ENCODE data around the gene LHX1.

Gene LHX1

DNA sequence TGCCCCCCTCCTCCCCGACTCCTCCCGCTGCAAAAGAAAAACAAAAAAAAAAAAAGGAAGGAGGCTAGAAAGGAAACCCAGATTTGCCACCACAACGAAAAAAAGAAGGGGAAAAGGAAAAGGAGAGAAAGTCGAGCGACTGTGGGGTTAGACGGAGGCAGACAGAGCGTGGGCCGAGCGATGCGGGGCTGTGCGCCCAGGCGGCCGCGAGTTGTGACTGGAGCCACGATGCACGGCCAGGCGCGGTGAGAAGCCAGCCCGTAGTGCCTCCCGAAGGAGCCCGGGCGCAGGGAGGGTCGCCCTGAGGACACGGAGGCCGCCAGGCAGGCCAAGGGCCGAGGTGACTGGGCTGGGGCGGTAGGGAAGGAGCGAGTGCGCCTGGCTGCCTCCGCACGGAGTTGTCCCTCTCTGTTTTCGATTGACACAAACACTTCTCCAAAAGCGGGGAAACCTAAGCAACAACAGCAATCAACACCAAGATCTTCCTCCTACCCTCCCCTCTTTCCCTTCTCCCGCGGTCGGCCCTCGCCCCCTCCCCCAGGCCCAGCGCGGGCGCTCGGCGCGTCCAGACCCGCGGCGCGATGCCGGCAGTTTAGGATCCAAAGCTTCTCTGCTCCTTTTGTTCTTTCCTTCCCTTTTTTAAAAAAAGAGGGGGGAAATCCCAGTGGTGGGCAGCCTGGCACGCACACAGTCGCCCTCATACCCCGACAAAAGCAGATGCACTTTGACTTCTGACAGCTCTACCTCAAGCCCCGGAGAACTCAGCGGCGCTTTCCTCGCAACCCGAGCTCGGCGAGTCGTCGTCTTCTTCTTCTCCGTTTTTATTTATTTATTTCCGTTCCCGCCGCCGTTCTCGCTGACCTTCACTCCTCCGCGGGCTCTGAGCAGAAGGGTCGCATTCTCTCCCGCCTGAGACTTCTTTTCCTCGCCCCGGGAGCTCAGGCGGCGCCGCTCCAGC is at the start of gene LHX1:
LHX1 (plus strand) TSS at position 475 of the 958 bp plus-strand sequence. CDS start 723 bp downstream, outside the sequence.
- DNase-seq = no peak

- DNase-seq = no peak
Measured at GRCh38 chr17:36888236-36888951, 48.9 kb upstream of the LHX1 start.

DNA sequence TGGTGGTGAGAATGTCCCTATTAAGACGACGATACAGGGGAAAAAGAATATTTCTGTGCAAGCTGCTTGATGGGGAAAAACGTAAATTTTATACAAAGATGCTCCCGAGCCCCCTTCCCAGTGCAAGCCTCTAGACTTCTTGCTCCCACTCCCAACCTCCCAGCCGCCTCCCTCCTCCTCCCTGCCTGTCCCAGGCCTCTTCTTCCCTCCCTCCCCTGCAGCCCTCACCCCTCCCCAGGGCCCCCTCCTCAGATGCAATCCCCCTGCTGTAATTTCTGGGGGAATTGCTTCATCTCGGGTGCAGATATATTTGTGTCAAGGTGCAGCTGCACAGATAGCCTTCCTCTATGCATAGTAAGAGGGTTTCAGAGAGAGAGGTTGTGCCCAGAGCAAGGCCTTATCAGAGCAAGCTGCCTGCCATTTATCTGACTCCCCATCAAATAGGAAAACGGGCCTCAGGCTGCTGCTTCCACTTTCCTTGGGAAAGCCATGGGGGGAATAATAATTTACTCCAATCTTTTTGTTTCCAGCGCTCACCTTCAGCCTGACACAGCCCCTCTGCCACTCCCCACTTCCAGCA is 47.4 kb upstream of the LHX1 start:
- no peak for DNase-seq

DNA sequence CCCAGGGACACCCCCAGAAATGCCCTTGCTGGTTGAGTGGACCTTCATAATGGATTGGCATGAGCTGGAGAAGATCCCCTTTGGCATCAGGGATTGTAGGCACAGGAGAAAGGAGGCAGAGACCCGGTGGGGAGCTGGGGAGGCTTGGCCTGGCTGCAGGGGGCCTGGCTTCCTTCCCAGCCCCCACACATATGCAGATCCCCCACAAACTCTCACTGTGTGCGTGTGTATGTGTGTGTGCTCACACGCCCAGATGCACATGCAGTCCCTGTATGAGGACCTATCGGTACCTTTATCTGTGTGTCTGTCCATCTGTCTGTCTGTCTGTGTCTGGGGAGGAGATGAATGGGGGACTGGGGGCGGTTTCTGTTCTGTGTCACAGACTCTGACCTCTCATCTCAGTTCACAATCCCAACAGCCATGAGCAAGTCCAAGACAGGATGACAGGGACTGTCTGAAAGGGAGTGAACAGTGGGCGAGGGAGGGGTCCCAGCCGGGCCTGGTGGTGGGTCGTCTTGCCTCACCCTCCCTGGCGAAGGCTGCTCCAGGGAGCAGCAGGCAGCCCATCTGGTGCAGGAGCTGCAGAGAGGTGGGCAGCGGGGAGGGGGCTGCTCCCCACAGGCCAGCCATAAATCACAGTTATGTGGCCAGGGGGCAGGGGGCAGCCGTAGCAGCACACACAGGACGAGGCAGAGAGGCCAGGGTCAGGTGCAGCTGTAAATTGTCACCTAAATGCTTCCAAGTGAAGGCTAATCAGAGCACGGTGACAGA is 46.7 kb upstream of the LHX1 start:
- DNase-seq = no peak

GRCh38 chr17:36892112-36892838 is 45.0 kb upstream of the LHX1 start:
- DNase-seq = no peak

DNA sequence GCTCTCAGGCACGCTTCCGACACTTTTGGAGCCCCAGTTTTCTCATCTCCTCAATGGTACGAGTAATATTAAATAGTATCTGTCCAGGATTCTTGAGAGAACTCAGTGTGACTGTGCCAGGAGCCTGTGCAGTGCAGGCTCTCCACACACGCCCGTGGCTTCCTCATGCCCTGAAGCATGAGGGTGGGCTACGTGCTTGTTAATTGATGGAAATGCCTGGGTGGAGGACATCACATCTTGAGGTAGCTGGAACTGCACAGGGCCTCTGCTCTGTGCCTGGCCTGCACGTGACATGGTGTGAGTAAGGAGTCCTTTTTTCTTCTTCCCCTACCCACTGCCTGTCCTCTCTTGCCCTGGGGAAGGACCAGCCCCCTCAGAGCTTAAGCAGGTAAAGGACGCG is 43.1 kb upstream of the LHX1 start:
- no peak for DNase-seq

DNA sequence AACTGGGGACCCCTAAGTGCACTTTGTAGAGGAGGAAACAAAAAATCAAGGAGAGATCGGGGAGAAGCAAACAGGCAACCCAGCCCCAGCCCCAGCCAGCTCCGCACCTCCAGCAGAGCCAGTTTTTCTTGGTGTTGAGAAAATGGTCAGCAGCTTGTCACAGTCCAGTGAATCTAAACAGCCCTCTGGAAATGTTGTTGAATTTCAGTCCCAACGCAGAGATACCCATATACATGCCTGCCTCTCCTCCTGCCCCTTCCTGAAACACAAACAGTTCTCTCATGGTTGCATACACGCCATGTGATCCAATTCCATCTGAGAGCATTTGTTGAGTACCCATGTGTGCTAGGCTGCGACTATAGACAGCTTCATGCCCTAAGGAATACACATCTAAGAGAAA is 42.4 kb upstream of the LHX1 start:
- DNase-seq = no peak

- no peak for DNase-seq
Measured at GRCh38 chr17:36899250-36900159, 37.8 kb upstream of the LHX1 start.

DNA sequence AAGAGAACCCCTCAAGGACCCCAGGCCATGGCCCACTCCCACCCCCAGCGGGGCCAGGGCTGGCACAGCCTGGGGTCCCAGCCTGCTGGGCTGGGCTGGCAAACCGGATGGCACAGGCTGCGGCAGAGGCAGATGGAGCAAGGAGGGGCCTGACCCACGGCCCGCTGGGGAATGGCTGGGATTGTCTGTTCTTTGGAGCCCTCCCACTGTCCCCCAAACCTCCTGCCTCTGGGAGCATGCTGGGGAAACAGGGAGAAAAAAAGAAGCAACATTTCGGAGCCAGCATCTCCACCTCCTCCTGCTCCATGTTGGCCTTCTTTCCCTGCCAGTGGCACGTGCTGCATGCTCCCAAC is 37.1 kb upstream of the LHX1 start:
- no peak for DNase-seq

DNA sequence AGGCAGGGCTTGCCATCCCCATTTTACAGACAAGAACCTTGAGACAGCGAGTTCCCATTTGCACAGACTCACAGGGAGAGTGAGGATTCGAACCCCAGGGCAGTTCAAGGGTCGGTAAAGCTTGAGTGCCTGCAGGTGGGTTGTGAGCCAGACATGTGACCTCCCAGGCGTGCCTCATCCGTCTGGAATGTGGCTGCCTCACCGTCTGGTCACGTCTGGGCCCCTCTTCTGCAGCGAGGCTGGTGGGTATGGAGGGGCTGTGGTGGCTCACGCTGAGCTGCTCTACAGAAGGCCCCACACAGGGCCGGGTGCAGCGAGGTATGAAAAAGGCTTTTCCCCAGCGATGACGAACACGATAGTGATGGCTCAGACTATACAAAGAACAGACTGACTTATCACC is 35.8 kb upstream of the LHX1 start:
- no peak for DNase-seq

- no peak for DNase-seq
Measured at GRCh38 chr17:36907407-36907806, 29.9 kb upstream of the LHX1 start.

- DNase-seq = no peak
Measured at GRCh38 chr17:36910513-36910912, 26.8 kb upstream of the LHX1 start.

DNA sequence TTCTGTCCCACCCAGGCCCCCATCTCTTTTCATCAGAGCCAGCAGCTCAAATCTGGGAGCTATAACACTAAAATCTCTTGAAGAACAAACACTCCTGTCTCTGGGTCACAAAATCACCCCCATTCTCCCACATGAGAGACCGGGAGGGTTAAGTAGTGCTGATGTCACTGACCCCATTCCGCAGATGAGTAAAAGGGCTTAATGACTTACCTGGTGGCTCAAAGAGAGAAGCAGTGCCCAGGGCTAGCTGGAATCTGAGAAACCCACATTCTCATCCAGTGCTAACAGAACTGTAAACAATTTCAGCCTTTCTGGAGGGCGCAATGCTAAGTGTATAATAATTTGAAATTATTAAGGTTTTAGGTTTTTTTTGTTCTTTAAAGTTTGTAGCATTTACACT is 26.3 kb upstream of the LHX1 start:
- no peak for DNase-seq

GRCh38 chr17:36913132-36913531 is 24.1 kb upstream of the LHX1 start:
- no peak for DNase-seq

GRCh38 chr17:36918211-36918691 is 19.0 kb upstream of the LHX1 start:
- no peak for DNase-seq

DNA sequence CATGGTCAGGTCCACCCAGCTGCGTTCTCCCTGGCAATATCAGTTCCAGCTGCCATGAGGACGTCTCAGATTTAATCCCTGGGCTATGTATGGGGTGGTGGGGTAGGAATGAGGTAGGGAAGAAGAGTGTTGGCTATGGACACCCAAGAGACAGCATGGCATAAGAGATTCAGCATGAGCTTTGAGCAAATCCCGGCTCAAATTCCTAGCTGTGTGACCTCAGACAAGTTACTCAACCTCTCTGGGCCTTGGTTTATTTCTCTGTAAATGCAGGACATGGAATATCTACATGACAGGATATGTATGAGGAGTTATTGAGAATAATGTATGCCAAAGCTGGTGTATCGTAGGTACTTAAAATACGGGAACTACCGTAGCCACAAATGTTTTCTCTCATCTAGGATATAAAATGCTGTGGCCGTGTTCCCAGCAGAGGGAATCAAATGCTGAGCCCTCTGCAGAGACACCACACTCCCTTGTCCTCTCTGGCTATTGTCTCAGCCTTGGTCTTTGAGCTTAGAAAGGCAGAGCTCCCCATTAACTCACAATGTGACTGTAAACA is 17.8 kb upstream of the LHX1 start:
- DNase-seq = no peak

- no peak for DNase-seq
Measured at GRCh38 chr17:36920032-36921005, 17.0 kb upstream of the LHX1 start.

GRCh38 chr17:36921095-36921851 is 16.0 kb upstream of the LHX1 start:
- peak; percentile 74 for DNase-seq

GRCh38 chr17:36922175-36922574 is 15.1 kb upstream of the LHX1 start:
- no peak for DNase-seq

All from activated CD4-positive, alpha-beta T cell treated with anti-CD3 and anti-CD28 coated beads, Interleukin-2, amount 50 U/mL, for 16 hours (primary cell).